Central memory CD8-positive, alpha-beta T cell (primary cell): ENCODE data around the gene PACS2.

ENCODE experiments used
- ATAC-seq: fragments of 150-1000 bp; cut with Tn5 transposase; replicated peaks from 2 replicates; pipeline ENCODE4 v1.10.0; 2022; ENCODE audit warnings: mild to moderate bottlenecking, moderate FRiP score, moderate number of reproducible peaks; ENCODE audit not compliant: poor library complexity, severe bottlenecking; ENCODE audit errors: extremely low read depth
- DNase-seq, 2 donors: peaks; one replicate each; pipeline ENCODE4 v3.0.0; 2021; ENCODE audit warnings: low spot score in 2 of 2
- H3K27ac Mint-ChIP-seq: one replicate; pipeline ENCODE4 v1.8.0; 2022; ENCODE audit warnings: low read depth, mild to moderate bottlenecking, moderate library complexity, mixed read lengths
- H3K27me3 Mint-ChIP-seq: one replicate; pipeline ENCODE4 v1.8.0; 2022; ENCODE audit warnings: mixed read lengths
- H3K36me3 Mint-ChIP-seq: one replicate; pipeline ENCODE4 v1.8.0; 2022; ENCODE audit warnings: mild to moderate bottlenecking, moderate library complexity, mixed read lengths; ENCODE audit not compliant: insufficient read depth
- H3K4me1 Mint-ChIP-seq: one replicate; pipeline ENCODE4 v1.8.0; 2022; ENCODE audit warnings: mixed read lengths
- H3K4me3 Mint-ChIP-seq: one replicate; pipeline ENCODE4 v1.8.0; 2022; ENCODE audit warnings: mild to moderate bottlenecking, moderate library complexity, mixed read lengths
- H3K9me3 Mint-ChIP-seq: one replicate; pipeline ENCODE4 v1.8.0; 2022; ENCODE audit warnings: mixed read lengths

PACS2 gene

GRCh38 chr14:105388976-105389375 lies 74.4 kb downstream of the PACS2 start:
- Mint-ChIP-seq H3K4me3 (no peak overlapping the region), H3K9me3 (no peaks in the 10 kb centered on the region), H3K27ac (no peak overlapping the region), H3K36me3 (peaks cover 3% of the 10 kb centered on the region), H3K27me3 (no peaks in the 10 kb centered on the region), H3K4me1 (no peaks in the 10 kb centered on the region)
- ATAC-seq (no peak), DNase-seq (no peak)

GRCh38 chr14:105389534-105389933 lies 75.0 kb downstream of the PACS2 start:
- DNase-seq (no peak), ATAC-seq (no peak)
- no peaks in the 10 kb centered on the region for H3K27me3 Mint-ChIP-seq
- H3K27ac Mint-ChIP-seq: no peak overlapping the region
- H3K4me3 Mint-ChIP-seq: no peak overlapping the region
- peaks cover 3% of the 10 kb centered on the region for H3K36me3 Mint-ChIP-seq
- no peaks in the 10 kb centered on the region for H3K9me3 Mint-ChIP-seq
- H3K4me1 Mint-ChIP-seq: no peaks in the 10 kb centered on the region

- ATAC-seq (no peak), DNase-seq (no peak)
- no peaks in the 10 kb centered on the region for H3K9me3 Mint-ChIP-seq
- no peaks in the 10 kb centered on the region for H3K27me3 Mint-ChIP-seq
- no peak overlapping the region for H3K4me3 Mint-ChIP-seq
- peaks cover 3% of the 10 kb centered on the region for H3K36me3 Mint-ChIP-seq
- H3K4me1 Mint-ChIP-seq: no peaks in the 10 kb centered on the region
- no peak overlapping the region for H3K27ac Mint-ChIP-seq
Measured at GRCh38 chr14:105389976-105390848, 75.7 kb downstream of the PACS2 start.

GRCh38 chr14:105390849-105391500 lies 76.4 kb downstream of the PACS2 start:
- Mint-ChIP-seq H3K27ac (no peak overlapping the region), H3K4me1 (no peaks in the 10 kb centered on the region), H3K36me3 (peaks cover 4% of the 10 kb centered on the region), H3K27me3 (no peaks in the 10 kb centered on the region), H3K9me3 (no peaks in the 10 kb centered on the region), H3K4me3 (no peak overlapping the region)
- no peak for ATAC-seq
- DNase-seq: no peak

GRCh38 chr14:105391541-105391940 lies 77.0 kb downstream of the PACS2 start:
- no peaks in the 10 kb centered on the region for H3K4me1 Mint-ChIP-seq
- H3K9me3 Mint-ChIP-seq: no peaks in the 10 kb centered on the region
- H3K27ac Mint-ChIP-seq: no peak overlapping the region

GRCh38 chr14:105392131-105393090 lies 77.9 kb downstream of the PACS2 start:
- H3K4me3 Mint-ChIP-seq: no peak overlapping the region
- DNase-seq: no peak
- H3K9me3 Mint-ChIP-seq: no peaks in the 10 kb centered on the region
- H3K27me3 Mint-ChIP-seq: no peaks in the 10 kb centered on the region
- H3K27ac Mint-ChIP-seq: no peak overlapping the region
- ATAC-seq: no peak
- H3K4me1 Mint-ChIP-seq: peaks cover under 1% of the 10 kb centered on the region
- H3K36me3 Mint-ChIP-seq: peaks cover 5% of the 10 kb centered on the region

More at GRCh38 chr14:105391541-105391940, 77.0 kb downstream of the PACS2 start:
- Mint-ChIP-seq H3K27me3 (no peaks in the 10 kb centered on the region), H3K36me3 (peaks cover 5% of the 10 kb centered on the region), H3K4me3 (no peak overlapping the region)
- ATAC-seq (no peak), DNase-seq (no peak)

GRCh38 chr14:105393151-105393550 lies 78.6 kb downstream of the PACS2 start:
- peaks cover 7% of the 10 kb centered on the region for H3K36me3 Mint-ChIP-seq
- ATAC-seq (no peak), DNase-seq (no peak)
- no peak overlapping the region for H3K27ac Mint-ChIP-seq
- no peak overlapping the region for H3K4me3 Mint-ChIP-seq
- no peaks in the 10 kb centered on the region for H3K9me3 Mint-ChIP-seq
- peaks cover 5% of the 10 kb centered on the region for H3K4me1 Mint-ChIP-seq
- no peaks in the 10 kb centered on the region for H3K27me3 Mint-ChIP-seq

GRCh38 chr14:105394714-105395537 lies 80.4 kb downstream of the PACS2 start:
- H3K27me3 Mint-ChIP-seq: no peaks in the 10 kb centered on the region
- H3K4me3 Mint-ChIP-seq: no peak overlapping the region
- H3K27ac Mint-ChIP-seq: no peak overlapping the region
- H3K4me1 Mint-ChIP-seq: peaks cover 5% of the 10 kb centered on the region
- DNase-seq (no peak), ATAC-seq (no peak)
- H3K9me3 Mint-ChIP-seq: no peaks in the 10 kb centered on the region
- peaks cover 12% of the 10 kb centered on the region for H3K36me3 Mint-ChIP-seq

GRCh38 chr14:105395538-105395854 lies 80.9 kb downstream of the PACS2 start:
- H3K4me1 Mint-ChIP-seq: peaks cover 5% of the 10 kb centered on the region
- no peak overlapping the region for H3K4me3 Mint-ChIP-seq
- ATAC-seq (no peak), DNase-seq (no peak)
- H3K27me3 Mint-ChIP-seq: no peaks in the 10 kb centered on the region
- peaks cover 15% of the 10 kb centered on the region for H3K36me3 Mint-ChIP-seq
- no peaks in the 10 kb centered on the region for H3K9me3 Mint-ChIP-seq
- H3K27ac Mint-ChIP-seq: no peak overlapping the region

- H3K36me3 Mint-ChIP-seq: peaks cover 15% of the 10 kb centered on the region
- H3K4me3 Mint-ChIP-seq: peak overlapping the region; percentile 77
- DNase-seq (no peak), ATAC-seq (no peak)
- no peak overlapping the region for H3K27ac Mint-ChIP-seq
- no peaks in the 10 kb centered on the region for H3K27me3 Mint-ChIP-seq
- no peaks in the 10 kb centered on the region for H3K9me3 Mint-ChIP-seq
- peaks cover 5% of the 10 kb centered on the region for H3K4me1 Mint-ChIP-seq
Measured at GRCh38 chr14:105397350-105397931, 82.9 kb downstream of the PACS2 start.

- Mint-ChIP-seq H3K4me3 (peak within 1 kb of the TSS; percentile 77), H3K27me3 (no peaks in the 10 kb centered on the region), H3K9me3 (no peaks in the 10 kb centered on the region), H3K27ac (no peak within 1 kb of the TSS), H3K36me3 (peaks cover 15% of the 10 kb centered on the region), H3K4me1 (peaks cover 5% of the 10 kb centered on the region)
- DNase-seq (peak; percentile 70 to 86), ATAC-seq (peak; percentile 85)
Measured at GRCh38 chr14:105398044-105398725, 83.6 kb downstream of the PACS2 start, which contains the start of gene TEX22. TEX22 (plus strand) TSS chr14:105398538; CDS start chr14:105399341, 803 bp downstream.
